Measurements from ENCODE around the gene ATAD1.

GRCh38 chr10:87751274-87751673, 66.8 kb downstream of the ATAD1 start:
- no peak for TF ChIP-seq POLR2AphosphoS5 (IDR thresholded peaks at IDR 0.05; ENCODE audit: low read depth, low read length)
- TF ChIP-seq POLR2A (IDR thresholded peaks at IDR 0.05; ENCODE audit: low read depth, low read length): no peak
- TF ChIP-seq TAF1 (IDR thresholded peaks at IDR 0.05; ENCODE audit: borderline replicate concordance, low read depth, low read length): no peak

All from GM12892 (cell line).